Kidney (tissue), 14 donors: ENCODE data around the gene DHH. TPM values are rescaled to one million over a fixed set of nuclear protein-coding genes. Genes with fewer than 3 reads are reported as not detected.

Source experiments
- DNase-seq, 5 donors: peaks; one replicate each; pipeline ENCODE4 v3.0.0-alpha.2; 2013 to 2020
- FAIRE-seq: peaks from 2 replicates; lab custom pipeline; 2012; peaks lifted over from hg19 to GRCh38; lab: Jason Lieb, UNC
- H3K27ac ChIP-seq, 2 donors: one replicate each; pipeline ENCODE4 v1.7.0; 2013; ENCODE audit warnings: low read depth in 2 of 2, low read length in 2 of 2, inconsistent platforms in 1 of 2
- H3K27me3 ChIP-seq: one replicate; pipeline ENCODE4 v1.7.1; 2013; ENCODE audit warnings: low read length, inconsistent platforms; ENCODE audit not compliant: control insufficient read depth, insufficient read depth
- H3K36me3 ChIP-seq, 3 donors: one replicate each; pipeline versions ENCODE4 v1.7.0 to v1.7.1; 2013; ENCODE audit warnings: low read length in 3 of 3, control low read depth in 1 of 3, inconsistent platforms in 1 of 3; ENCODE audit not compliant: insufficient read depth in 3 of 3, control insufficient read depth in 2 of 3
- H3K4me1 ChIP-seq, 3 donors: one replicate each; pipeline versions ENCODE4 v1.7.0 to v1.7.1; 2013; ENCODE audit warnings: low read length in 3 of 3, inconsistent platforms in 1 of 3, low read depth in 1 of 3; ENCODE audit not compliant: control insufficient read depth in 2 of 3, insufficient read depth in 2 of 3
- H3K4me3 ChIP-seq, 3 donors: one replicate each; pipeline versions ENCODE4 v1.7.0 to v1.8.1; 2013; ENCODE audit warnings: low read length in 3 of 3, control low read depth in 1 of 3, inconsistent platforms in 1 of 3
- H3K9ac ChIP-seq, 3 donors: one replicate each; pipeline versions ENCODE4 v1.7.0 to v1.7.1; 2013; ENCODE audit warnings: low read length in 3 of 3, control low read depth in 1 of 3, inconsistent platforms in 1 of 3
- H3K9me3 ChIP-seq, 3 donors: one replicate each; pipeline versions ENCODE4 v1.7.0 to v1.7.1; 2013; ENCODE audit warnings: low read length in 3 of 3, control low read depth in 1 of 3, inconsistent platforms in 1 of 3; ENCODE audit not compliant: control insufficient read depth in 2 of 3, insufficient read depth in 1 of 3
- intact Hi-C: fragments of 100-400 bp; cut with DNase I; formaldehyde crosslinking; loops from one replicate; pipeline ENCODE4 v1.11.1; 2022
- polyA plus RNA-seq: library from polyadenylated mRNA; stranded (reverse); fragments of 350-450 nt; fragmentation: Illumina TruSeq; extraction: RNeasy Lipid Tissue Mini Kit (QIAGEN cat#74804); gene quantifications from one replicate; pipeline ENCODE4 v1.2.3, GENCODE V29; 2014; ENCODE audit warnings: low read depth, low replicate concordance; ENCODE audit not compliant: insufficient read depth
- total RNA-seq: library from RNA; stranded (reverse); fragmentation: NEBNext Ultra II Directional; extraction: Animal tissue kit (Norgen Biotek cat#: 25700); gene quantifications from one replicate; pipeline ENCODE4 v1.2.1, GENCODE V29; 2021
- TF ChIP-seq, protein P1 (sequence below): IDR thresholded peaks from 3 replicates; pipeline ENCODE4 v1.5.1; 2012; ENCODE audit warnings: mild to moderate bottlenecking, moderate library complexity, borderline replicate concordance; ENCODE audit not compliant: insufficient read depth; ENCODE audit errors: extremely low read depth
- donor health status: control.
- donor health status: control.
- donor health status: control.
- donor health status: control.
- donor health status: control.
- donor health status: DM: yes; HTN: yes; CAD: no.
- donor health status: Normal renal cell carcinoma (clear cell type).

DHH gene
- total and polyA plus RNA-seq, 2 donors from 2014 or later: 0.54 to 1.6 TPM

DNA sequence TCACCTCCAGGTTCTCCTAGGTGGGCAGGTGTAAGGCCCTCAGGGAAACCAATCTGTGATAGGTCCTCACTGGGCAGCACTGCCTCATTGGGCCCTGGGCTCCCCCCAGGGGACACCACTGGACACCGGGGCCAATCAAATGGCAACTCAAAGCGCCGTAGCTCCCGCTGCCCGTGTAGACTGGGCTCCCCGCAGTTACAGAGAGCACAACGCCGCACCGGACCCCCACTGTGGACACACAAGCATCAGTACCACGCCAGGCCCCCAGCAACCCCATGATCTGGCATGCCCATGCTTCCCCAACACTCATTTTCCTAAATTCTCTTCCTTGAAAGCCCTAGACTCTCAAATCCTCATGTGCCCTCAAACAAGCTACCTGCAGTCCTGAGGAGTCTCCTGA lies 40.1 kb downstream of the DHH start:
- peaks cover 3 to 36% (median 28%) of the 10 kb centered on the region in 3 donors for H3K4me1 ChIP-seq
- peaks cover 0 to 39% (median 32%) of the 10 kb centered on the region in 3 donors for H3K36me3 ChIP-seq
- TF ChIP-seq, protein P1, sequence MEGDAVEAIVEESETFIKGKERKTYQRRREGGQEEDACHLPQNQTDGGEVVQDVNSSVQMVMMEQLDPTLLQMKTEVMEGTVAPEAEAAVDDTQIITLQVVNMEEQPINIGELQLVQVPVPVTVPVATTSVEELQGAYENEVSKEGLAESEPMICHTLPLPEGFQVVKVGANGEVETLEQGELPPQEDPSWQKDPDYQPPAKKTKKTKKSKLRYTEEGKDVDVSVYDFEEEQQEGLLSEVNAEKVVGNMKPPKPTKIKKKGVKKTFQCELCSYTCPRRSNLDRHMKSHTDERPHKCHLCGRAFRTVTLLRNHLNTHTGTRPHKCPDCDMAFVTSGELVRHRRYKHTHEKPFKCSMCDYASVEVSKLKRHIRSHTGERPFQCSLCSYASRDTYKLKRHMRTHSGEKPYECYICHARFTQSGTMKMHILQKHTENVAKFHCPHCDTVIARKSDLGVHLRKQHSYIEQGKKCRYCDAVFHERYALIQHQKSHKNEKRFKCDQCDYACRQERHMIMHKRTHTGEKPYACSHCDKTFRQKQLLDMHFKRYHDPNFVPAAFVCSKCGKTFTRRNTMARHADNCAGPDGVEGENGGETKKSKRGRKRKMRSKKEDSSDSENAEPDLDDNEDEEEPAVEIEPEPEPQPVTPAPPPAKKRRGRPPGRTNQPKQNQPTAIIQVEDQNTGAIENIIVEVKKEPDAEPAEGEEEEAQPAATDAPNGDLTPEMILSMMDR: no peak
- no peak overlapping the region for H3K9ac ChIP-seq
- peak in 1 of 5 donors; percentile 73 for DNase-seq
- intact Hi-C loops: no loop called here
- no peaks in the 10 kb centered on the region for H3K9me3 ChIP-seq
- FAIRE-seq: no peak
- no peaks in the 10 kb centered on the region for H3K27me3 ChIP-seq
- no peak overlapping the region for H3K4me3 ChIP-seq
- H3K27ac ChIP-seq: no peak overlapping the region

DNA sequence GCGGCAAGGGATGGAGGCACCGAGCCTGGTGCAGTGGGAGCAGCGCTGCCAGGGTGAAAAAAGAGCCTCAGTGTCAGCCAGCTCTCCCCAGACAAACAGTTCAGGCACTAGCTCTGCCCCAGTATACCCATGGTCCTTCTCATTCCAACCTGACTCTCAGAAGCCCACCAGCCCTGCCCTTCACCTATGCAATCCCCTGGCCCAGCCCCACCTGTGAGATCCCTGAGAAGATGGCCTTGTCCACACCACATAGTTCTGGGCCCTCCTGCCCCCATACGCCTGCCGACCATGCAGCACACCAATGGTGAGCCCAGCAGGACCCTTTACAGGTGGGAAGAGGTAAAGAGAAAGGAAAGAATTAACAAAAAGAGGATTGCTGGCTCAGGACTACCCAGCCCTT lies 40.5 kb downstream of the DHH start:
- Histone ChIP-seq H3K9ac (no peak overlapping the region), H3K9me3 (no peaks in the 10 kb centered on the region), H3K27me3 (no peaks in the 10 kb centered on the region), H3K27ac (no peak overlapping the region), H3K4me3 (no peak overlapping the region), H3K36me3 (peaks cover 4 to 43% (median 36%) of the 10 kb centered on the region in 3 donors), H3K4me1 (peaks cover 3 to 36% (median 28%) of the 10 kb centered on the region in 3 donors)
- intact Hi-C loops: no loop called here
- FAIRE-seq (no peak), DNase-seq (peak in 1 of 5 donors; percentile 45)
- TF ChIP-seq, protein P1: no peak

DNA sequence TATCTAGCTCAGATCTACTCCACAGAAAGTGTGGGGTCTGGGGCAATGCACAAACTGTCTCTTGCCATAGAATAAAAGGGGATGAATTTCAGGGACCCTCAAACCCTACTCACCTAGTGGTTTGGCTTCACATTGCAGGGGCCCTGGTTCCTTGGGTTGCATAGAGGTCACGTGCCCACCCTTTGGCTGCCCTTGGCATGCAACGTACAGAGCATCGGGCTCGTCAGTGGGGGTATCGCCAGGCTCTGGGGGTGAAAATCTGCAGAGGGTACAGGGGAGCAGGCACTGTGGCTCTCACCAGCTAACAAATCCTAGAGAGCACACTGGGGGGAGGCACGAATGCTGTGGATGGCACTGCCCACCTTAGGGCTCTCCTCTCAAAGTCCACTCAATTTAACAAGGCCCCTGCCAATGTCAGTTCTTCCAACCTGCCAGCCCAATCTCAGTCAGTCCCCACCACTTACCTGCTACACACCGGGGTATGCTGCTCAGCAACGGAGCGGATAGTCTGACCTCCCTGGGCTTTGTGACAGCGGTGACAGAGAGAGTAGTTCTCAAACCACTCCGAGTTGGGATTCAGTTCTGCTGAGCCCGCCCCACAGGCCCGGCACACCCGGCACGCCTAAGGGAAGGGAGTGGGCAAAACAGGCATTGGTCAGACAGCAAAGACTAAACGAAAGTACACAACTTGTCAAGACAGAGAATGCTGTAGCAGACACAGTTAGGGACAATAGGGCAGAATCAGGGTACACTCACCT lies 42.0 kb downstream of the DHH start:
- Histone ChIP-seq H3K27ac (no peak overlapping the region), H3K4me3 (no peak overlapping the region), H3K9me3 (no peaks in the 10 kb centered on the region), H3K4me1 (peaks cover 3 to 21% (median 16%) of the 10 kb centered on the region in 3 donors), H3K9ac (no peak overlapping the region), H3K27me3 (no peaks in the 10 kb centered on the region), H3K36me3 (peaks cover 9 to 58% (median 51%) of the 10 kb centered on the region in 3 donors)
- FAIRE-seq (no peak), DNase-seq (peak in 1 of 5 donors; percentile 37)
- TF ChIP-seq, protein P1: no peak
- intact Hi-C loops: no loop called here
